Muscle layer of duodenum (tissue), 2 donors: ENCODE measurements around the gene GNG10.
"Not testable (repeated sequence)": the region's sequence is repeated elsewhere in the genome, so short reads cannot be mapped to it uniquely, and the experiment has no call there.

ENCODE experiments used
- H3K27ac ChIP-seq: one replicate; pipeline ENCODE4 v1.7.0; 2013; ENCODE audit warnings: mild to moderate bottlenecking, low read length
- H3K27me3 ChIP-seq: one replicate; pipeline ENCODE4 v1.7.0; 2013; ENCODE audit warnings: low read depth, mild to moderate bottlenecking, control low read depth, low read length
- H3K36me3 ChIP-seq, 2 donors: one replicate each; pipeline ENCODE4 v1.7.0; 2013; ENCODE audit warnings: low read length in 2 of 2, control low read depth in 1 of 2, mild to moderate bottlenecking in 1 of 2; ENCODE audit not compliant: insufficient read depth in 2 of 2, control insufficient read depth in 1 of 2
- H3K4me1 ChIP-seq, 2 donors: one replicate each; pipeline ENCODE4 v1.7.0; 2013; ENCODE audit warnings: low read length in 2 of 2, mild to moderate bottlenecking in 2 of 2, control low read depth in 1 of 2, moderate library complexity in 1 of 2; ENCODE audit not compliant: insufficient read depth in 2 of 2, control insufficient read depth in 1 of 2
- H3K4me3 ChIP-seq, 2 donors: one replicate each; pipeline ENCODE4 v1.7.0; 2013; ENCODE audit warnings: low read length in 2 of 2, low read depth in 1 of 2, mild to moderate bottlenecking in 1 of 2
- H3K9me3 ChIP-seq, 2 donors: one replicate each; pipeline ENCODE4 v1.7.0; 2013; ENCODE audit warnings: low read length in 2 of 2, control low read depth in 1 of 2, mild to moderate bottlenecking in 1 of 2; ENCODE audit not compliant: control insufficient read depth in 1 of 2
- donor health status: healthy.

GNG10 gene

DNA sequence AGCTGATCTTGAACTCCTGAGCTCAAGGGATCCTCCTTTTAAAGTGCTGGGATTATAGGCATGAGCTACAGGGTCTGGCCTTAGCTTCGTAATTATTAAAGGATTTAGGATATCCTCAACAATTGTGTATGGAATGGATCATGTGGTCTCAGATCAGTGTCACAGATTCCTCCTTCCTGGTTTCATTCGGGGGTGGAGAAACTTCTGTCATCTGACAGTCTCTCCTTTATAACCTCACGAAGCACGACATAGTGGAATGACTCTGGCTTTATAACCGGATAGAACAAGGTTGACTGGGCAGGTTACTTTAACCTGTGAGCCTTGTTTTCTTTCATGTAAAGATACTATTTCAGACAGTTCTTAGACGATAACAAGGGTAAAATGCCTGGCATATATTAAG is 4.4 kb upstream of the GNG10 start:
- Histone ChIP-seq H3K4me1 (no peaks in the 10 kb centered on the region), H3K4me3 (no peak overlapping the region), H3K27ac (no peak overlapping the region), H3K9me3 (no peaks in the 10 kb centered on the region), H3K36me3 (peaks cover 5 to 10% of the 10 kb centered on the region in 2 donors), H3K27me3 (no peaks in the 10 kb centered on the region)

DNA sequence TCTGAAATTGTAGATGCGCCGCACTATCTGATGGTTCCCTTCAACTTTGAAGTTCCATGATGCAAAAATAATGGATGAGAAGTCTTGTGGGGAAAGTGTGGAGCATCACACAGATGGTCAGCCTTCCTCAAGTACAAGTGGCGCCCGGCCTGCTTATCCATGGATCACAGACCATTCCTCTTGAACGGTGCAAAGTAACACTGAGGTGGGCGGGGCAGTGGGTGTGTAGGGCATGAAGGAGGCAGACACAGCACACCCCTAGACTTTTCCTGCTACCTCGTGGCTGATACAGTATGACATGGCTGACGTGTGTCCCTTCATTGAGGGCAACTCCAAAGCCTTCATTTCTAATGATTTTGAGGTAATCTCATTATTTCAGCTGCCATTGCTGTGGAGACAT is 2.5 kb upstream of the GNG10 start:
- no peak overlapping the region for H3K4me3 ChIP-seq
- H3K9me3 ChIP-seq = no peaks in the 10 kb centered on the region
- peaks cover 0 to 13% of the 10 kb centered on the region in 2 donors for H3K4me1 ChIP-seq
- peaks cover 1 to 3% of the 10 kb centered on the region in 2 donors for H3K36me3 ChIP-seq
- H3K27ac ChIP-seq = no peak overlapping the region
- no peaks in the 10 kb centered on the region for H3K27me3 ChIP-seq

GRCh38 chr9:111659691-111660090 is 1.7 kb upstream of the GNG10 start:
- H3K4me3 ChIP-seq = no peak overlapping the region
- H3K27ac ChIP-seq = no peak overlapping the region
- no peaks in the 10 kb centered on the region for H3K36me3 ChIP-seq
- no peaks in the 10 kb centered on the region for H3K9me3 ChIP-seq
- peaks cover 0 to 13% of the 10 kb centered on the region in 2 donors for H3K4me1 ChIP-seq
- H3K27me3 ChIP-seq = no peaks in the 10 kb centered on the region

DNA sequence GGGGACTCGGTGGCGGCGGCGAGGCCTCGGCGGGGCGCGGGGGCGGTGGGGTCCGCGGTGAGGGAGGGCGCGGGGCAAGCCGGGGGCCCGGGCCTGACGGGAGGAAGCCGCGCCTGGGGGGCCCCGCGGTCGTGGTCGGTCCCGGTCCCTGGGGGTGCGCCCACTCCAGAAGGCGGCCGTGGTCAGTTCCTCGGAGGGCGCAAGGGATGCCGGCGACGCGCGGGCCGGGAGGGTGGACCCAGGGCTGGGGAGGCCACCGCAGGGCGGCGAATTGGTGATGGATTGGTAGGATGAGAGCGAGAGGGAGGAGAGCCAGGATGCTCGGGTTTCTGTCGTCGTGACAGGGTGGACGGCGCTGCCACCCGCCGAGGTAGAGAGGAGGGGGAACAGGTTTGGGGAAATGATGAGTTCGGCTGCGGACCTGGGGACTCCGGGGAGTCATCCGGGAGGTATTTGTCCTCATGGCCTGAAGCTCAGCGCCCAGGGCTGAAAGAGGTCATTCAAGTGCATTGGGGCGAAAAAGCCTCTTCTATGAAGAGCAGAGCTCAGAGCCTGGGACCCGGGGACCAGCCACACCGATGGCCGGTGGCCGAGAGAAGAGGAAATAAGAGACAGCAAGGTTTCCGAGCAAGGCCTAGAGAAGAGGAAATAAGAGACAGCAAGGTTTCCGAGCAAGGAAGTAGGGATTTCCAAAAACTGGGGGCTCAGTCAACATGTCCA is 557 bp downstream of the GNG10 start:
- peaks cover 0 to 3% of the 10 kb centered on the region in 2 donors for H3K36me3 ChIP-seq

DNA sequence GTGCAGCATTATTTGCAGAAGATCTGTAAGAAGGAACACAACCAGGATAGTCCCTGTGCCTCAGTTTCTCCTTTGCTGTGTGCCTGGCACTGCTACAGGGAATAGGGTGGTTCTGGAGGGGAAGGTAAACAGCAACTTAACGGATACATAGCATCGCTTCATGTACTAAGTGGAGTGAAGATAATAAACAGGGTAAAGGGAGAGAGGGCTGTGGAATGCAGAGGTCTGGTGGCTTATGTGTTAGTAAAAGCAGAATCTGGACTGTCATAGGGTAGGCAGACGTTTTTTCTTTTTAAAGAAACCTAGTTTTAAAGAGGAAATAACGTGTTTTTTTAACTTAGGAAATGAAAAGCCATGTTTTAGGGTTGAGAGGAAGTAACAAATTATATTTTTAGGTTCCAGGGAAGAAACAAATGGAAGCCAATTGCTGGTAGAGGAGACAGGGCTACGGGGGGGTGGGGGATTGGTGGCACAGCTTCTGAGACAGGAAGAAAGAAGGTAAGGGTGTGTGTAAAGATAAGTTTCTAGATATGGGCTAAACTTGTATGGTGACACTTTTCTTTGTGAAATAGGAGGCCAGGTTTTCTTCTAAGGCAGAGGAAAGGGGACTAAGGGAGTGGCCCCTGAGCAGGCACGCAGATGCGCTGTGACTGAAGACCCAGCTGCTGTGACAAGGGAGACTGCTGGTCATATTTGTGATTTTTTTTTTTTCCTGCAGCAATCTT is 1.3 kb downstream of the GNG10 start:
- Histone ChIP-seq H3K27ac (peak overlapping the region; percentile 47), H3K4me1 (peaks cover 0 to 13% of the 10 kb centered on the region in 2 donors), H3K4me3 (peak overlapping the region; percentile 77 to 83)

More for the DNA sequence above, 557 bp downstream of the GNG10 start:
- Histone ChIP-seq H3K9me3 (no peaks in the 10 kb centered on the region), H3K4me3 (peak overlapping the region; percentile 77 to 83), H3K27me3 (no peaks in the 10 kb centered on the region), H3K4me1 (peaks cover 0 to 13% of the 10 kb centered on the region in 2 donors), H3K27ac (peak overlapping the region; percentile 47)

GRCh38 chr9:111663301-111663823 is 2.0 kb downstream of the GNG10 start:
- Histone ChIP-seq H3K9me3 (no peaks in the 10 kb centered on the region), H3K36me3 (peaks cover 3 to 9% of the 10 kb centered on the region in 2 donors), H3K27ac (no peak overlapping the region), H3K27me3 (no peaks in the 10 kb centered on the region), H3K4me1 (peaks cover 0 to 13% of the 10 kb centered on the region in 2 donors), H3K4me3 (peak overlapping the region; percentile 77 to 83)

More for the DNA sequence above, 1.3 kb downstream of the GNG10 start:
- H3K9me3 ChIP-seq = no peaks in the 10 kb centered on the region
- H3K27me3 ChIP-seq = no peaks in the 10 kb centered on the region
- H3K36me3 ChIP-seq = peaks cover 3 to 4% of the 10 kb centered on the region in 2 donors

DNA sequence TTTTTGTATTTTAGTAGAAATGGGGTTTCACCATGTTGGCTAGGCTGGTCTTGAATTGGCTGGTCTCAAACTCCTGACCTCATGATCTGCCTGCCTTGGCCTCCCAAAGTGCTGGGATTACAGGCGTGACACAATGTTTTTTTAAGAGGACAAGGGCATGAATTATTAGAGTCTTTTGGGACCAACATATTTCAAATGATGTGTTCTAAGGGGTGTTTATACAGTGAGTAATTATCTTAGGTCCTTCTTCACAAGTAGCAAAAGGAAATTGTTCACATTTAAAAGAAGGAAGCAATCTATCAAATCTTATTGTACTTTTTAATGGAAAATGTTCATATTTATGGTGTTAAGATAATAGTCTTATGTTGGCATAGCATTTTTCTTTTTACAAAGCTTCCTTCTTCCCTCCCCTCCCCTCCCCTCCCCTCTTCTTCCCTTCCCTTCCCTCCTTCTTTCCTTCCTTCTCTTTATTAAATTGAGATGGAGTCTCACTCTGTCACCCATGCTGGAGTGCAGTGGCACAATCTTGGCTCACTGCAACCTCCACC is 6.7 kb downstream of the GNG10 start:
- peaks cover 3 to 25% of the 10 kb centered on the region in 2 donors for H3K36me3 ChIP-seq
- H3K27ac ChIP-seq = no peak overlapping the region
- H3K4me3 ChIP-seq = no peak overlapping the region
- H3K9me3 ChIP-seq = no peaks in the 10 kb centered on the region
- H3K27me3 ChIP-seq = no peaks in the 10 kb centered on the region
- peaks cover 0 to 5% of the 10 kb centered on the region in 2 donors for H3K4me1 ChIP-seq

DNA sequence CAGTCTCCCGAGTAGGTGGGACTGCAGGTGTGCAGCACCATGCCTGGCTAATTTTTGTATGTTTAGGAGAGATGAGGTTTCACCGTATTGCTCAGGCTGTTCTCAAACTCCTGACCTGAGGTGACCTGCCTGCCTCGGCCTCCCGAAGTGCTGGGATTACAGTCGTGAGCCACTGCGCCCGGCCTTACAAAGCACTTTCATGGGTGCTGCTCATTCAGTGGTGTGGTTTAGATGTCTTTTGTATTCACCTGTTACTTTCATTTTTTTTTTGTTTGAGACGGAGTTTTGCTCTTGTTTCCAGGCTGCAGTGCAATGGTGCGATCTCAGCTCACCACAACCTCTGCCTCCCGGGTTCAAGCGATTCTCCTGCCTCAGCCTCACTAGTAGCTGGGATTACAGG is 7.2 kb downstream of the GNG10 start:
- H3K27ac ChIP-seq, H3K27me3 ChIP-seq, H3K9me3 ChIP-seq, H3K4me1 ChIP-seq, H3K4me3 ChIP-seq: not testable (repeated sequence)
- peaks cover 3 to 25% of the 10 kb centered on the region in 2 donors for H3K36me3 ChIP-seq

DNA sequence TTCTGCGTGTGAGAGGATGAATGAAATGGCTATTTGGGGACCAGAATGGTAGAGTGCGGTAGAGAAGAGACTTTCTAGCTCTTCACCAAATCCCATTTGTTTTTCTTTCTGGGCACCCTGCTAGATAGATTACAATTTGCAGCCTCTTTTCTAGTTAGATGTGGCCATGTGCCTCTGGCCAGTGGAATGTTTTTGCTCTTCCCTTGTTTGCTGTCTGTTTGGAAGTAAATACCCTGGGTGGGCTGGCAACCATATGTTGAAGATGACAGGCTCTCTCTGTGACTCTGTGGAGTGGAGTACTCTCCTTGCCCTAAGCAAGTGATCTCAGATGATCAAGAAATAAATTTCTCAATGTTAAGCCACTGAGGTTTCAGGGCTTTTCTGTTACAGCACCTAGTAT is 12.9 kb downstream of the GNG10 start:
- H3K36me3 ChIP-seq = peaks cover 0 to 29% of the 10 kb centered on the region in 2 donors
- no peaks in the 10 kb centered on the region for H3K27me3 ChIP-seq
- no peak overlapping the region for H3K27ac ChIP-seq
- no peak overlapping the region for H3K4me3 ChIP-seq
- H3K9me3 ChIP-seq = no peaks in the 10 kb centered on the region
- no peaks in the 10 kb centered on the region for H3K4me1 ChIP-seq

DNA sequence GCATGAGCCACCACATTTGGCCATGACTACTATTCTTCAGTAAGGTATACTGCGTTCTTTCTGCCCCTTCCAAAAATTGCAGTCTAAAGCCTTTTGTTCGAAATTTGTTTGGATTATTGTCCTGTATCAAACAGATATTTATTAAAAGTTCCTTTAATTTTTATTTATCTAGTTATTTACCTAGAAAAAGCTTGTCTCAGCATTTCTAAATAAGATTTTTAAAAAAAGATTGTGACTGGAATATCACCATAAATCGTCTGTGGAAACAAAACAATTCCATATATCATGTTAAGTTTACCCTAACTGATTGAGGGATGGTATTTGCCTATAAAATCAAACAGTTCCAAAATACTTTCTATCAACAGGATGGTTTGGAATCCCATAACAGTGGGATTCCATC is 14.7 kb downstream of the GNG10 start:
- Histone ChIP-seq H3K9me3 (no peaks in the 10 kb centered on the region), H3K4me3 (no peak overlapping the region), H3K4me1 (no peaks in the 10 kb centered on the region), H3K27me3 (no peaks in the 10 kb centered on the region), H3K36me3 (peaks cover 0 to 28% of the 10 kb centered on the region in 2 donors), H3K27ac (no peak overlapping the region)

DNA sequence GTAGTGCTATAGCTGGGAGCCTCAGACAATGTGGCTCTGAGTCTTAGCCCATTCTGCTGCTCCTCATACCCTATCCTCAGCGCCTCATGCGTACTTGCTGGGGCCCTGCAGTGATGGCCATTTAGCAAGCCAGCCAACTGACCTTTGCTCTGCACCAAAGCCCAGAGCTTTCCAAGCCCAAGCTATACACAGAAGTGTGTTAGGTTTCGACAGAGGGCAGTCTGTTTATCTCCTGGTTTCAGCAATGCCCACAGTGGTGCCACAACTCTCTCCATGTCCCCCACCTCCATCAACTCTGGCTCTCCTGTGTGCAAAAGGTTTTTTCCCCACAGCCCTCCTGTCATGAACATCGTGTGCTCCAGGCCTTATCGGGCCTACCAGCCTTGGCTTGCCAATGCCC is 16.9 kb downstream of the GNG10 start:
- no peak overlapping the region for H3K4me3 ChIP-seq
- H3K27me3 ChIP-seq = no peaks in the 10 kb centered on the region
- no peak overlapping the region for H3K27ac ChIP-seq
- no peaks in the 10 kb centered on the region for H3K4me1 ChIP-seq
- no peaks in the 10 kb centered on the region for H3K9me3 ChIP-seq
- peaks cover 0 to 19% of the 10 kb centered on the region in 2 donors for H3K36me3 ChIP-seq
